Stimulated activated CD8-positive, alpha-beta memory T cell treated with anti-CD3 and anti-CD28 coated beads, Interleukin-4, amount 100 ng/mL, for 48 hours (primary cell): ENCODE measurements around the gene TSPAN10.
"Not testable (repeated sequence)": the region's sequence is repeated elsewhere in the genome, so short reads cannot be mapped to it uniquely, and the experiment has no call there.

Experiments used
- DNase-seq: peaks from one replicate; pipeline ENCODE4 v3.0.0-alpha.2; 2020

Gene TSPAN10

DNA sequence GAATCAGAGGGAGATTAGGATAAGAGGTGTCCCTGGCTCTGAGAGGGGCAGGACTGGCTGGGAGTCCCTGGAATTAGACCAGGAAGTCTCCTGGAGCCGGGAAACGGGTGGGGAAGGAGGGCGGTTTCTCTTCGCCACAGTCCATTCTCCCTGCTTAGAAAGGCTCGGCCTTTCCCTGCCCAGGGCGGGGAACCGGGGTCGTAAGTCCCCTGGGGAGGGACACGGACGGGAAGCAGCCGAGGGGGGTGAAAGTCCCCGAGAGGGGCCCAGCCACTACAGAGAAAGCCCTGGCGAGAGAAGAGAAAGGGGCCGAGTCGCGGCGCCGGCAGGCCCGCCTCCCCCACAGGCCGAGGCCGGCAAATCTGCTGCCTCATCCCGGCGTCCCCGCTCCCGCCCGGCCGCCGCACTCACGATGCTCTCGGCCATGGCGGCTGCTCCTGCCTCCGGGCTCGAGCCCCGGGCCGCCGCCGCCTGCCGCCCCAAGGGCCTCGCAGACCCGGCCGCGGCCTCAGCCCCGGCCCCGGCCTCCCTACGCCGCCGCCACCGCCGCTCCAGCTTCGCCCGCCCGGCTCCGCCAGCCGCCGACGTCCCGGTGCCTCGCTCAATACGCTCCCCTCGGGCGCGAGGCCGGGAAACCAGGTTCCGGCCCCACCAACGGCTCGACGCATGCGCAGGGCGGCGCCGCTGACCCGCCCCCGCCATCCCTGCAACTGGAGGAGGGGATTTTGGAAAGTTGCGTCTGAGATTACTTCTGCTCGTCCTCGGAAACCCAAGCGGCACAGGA, at the start of gene TSPAN10, which contains the start of gene NPLOC4:
TSS of gene TSPAN10 (plus strand) at position 692 of the 784 bp plus-strand sequence. CDS start 5,217 bp downstream, outside the sequence.
TSS of gene NPLOC4 (minus strand) at position 608 of the 784 bp plus-strand sequence. CDS start at position 426, 182 bp downstream.
- DNase-seq, result peak; percentile 92

DNA sequence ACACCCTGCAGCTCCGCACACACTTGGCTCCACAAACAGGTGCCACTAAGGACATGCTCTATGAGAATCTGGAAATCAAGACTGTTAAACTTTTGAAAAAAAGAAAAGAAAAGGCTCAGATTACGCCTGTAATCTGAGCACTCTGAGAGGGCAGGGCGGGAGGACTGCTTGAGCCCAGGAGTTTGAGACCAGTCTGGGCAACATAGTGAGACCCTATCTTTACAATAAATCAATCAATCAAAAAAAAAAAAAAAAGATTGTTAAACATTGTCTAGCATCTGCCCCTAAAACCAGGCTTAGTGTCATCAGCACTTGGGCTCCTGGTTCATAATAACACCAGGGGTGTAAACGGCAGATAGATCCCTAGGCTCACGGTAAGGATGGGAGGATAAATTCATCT, 47.4 kb upstream of the TSPAN10 start:
- DNase-seq, result no peak

GRCh38 chr17:81590121-81590520, 46.9 kb upstream of the TSPAN10 start:
- no peak for DNase-seq

- DNase-seq, result no peak
These were observed 45.0 kb upstream of the TSPAN10 start for GRCh38 chr17:81591971-81592370.

DNA sequence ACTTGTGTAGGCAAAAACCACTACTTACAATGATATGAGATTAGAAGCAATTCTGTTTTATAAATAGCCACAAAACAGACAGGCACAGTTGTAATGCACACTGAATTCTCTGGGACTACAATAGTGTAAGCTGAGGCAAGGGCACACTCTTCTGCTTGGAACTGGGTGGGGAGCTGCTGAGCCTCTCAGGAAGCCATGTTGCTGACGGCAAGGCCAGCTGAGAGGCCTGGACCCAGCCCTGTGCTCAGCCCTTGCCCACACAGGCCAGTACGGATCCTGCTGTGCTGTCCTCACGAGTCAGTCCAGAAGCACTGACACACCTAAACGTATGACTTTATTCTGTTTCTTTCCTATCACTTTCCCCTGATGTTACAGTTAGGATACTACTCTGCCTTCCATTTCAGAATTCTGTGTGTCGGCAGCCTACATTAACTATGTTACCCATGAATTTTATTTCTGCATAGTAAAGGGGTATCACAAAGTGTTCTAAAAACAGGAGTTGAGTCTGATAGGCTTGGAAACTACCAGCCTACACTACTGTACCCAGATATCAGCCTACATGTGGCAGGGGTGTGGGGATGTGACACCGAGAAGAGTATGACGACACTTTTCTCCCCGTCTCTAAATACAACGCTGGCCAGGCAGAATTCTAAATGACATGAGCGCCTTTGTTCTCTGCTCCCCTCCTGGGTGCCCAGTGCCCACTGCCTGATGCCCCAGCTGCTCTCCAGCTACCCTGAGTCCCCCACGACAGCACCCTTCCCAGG, 43.7 kb upstream of the TSPAN10 start:
- DNase-seq, result no peak

DNA sequence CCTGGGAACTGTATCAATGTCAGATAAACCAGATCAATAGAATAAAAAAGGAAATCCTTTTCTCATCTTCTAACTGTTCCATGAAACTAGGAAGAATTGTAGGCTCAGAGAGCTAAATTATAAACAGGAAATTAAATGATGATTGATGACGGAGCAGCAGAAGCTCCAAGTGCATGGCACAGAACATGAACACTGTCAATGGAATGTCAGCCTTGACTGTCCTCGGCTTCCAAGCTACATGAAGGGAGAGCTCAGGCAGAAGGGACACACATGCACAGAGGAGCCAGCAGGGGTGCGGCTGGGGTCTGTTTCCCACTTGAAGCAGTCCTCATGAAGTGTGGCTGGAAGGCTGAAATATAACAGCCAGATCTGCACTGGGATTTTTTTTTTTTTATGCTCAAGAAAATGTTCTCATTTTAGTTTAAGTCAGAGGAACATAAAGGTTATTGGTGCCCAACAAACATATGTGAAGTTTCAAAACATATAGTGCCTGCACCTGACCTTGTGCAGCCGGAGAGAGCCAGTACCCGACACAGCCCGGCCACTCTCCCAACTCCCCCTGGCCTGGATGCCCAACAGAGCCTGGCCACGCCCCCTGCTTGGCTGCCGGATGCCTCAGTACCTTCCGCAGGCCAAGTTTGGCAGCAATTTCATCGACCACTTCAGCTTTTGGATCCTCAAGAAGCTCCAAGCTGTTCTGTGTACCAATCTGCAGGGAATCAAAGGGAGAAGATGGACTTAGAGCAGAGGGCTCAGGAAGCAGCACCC, 37.1 kb upstream of the TSPAN10 start:
- no peak for DNase-seq

DNA sequence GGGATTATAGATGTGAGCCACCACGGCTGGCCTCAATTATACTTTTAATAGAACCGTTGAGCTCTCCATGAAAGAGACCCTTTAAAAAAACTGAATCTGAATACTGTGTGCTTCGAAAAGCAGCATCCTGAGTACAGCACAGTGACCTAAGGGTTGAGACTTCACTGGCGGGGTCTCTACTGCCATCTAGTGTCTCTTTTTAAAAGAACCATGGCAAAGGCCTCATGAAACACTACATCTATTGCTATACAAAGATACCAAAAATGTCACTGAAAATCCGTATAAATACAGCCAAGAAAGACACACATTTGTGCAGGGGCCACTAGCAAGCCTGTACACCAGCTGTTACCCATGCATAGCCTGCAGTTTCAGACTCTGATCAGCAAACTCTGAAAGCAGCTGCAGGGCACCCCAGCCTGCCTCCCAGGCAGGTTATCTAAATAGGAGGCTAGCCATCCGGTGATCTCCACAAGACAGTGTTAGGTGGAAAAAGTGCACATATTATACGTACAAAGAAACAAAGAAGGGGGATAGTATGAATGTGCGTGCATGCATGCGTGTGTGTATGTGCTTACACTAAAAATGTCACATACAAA, 35.4 kb upstream of the TSPAN10 start:
- peak; percentile 36 for DNase-seq

DNA sequence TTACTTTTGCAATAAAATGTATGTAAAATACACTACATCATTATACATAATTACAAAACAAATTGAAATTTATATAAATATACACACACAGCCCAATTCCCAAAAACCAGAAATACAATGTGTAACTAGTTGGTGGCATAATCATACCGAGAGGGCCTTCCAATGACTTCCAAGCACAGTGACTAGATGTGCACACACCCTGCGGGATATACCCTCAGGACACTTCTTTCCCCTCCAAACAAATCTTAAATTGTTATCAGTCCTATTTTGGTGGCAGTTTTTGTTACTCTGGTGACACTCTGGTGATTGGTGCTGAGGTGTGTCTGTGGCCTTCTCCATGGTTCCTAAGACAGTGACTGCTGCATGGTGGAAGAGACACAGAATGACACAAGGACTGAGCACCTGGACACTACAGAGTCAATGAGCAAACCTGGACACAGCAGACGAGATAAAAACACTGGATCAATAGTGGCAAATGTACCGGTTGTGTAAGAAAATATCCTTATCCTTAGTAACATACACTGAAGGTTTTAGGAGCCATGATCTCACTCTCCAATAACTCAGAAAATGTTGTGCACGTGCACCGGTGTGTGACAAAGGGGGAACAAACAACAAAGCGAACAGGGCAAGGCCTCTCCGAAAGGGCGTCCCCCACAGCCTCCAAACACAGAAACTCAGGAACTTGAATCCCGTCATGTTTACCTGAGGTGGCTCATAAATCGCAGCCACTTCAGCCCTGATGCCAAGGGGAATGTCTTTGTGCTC, 33.0 kb upstream of the TSPAN10 start:
- DNase-seq, result no peak

- no peak for DNase-seq
These were observed 29.6 kb upstream of the TSPAN10 start for GRCh38 chr17:81607431-81607830.

- DNase-seq, result peak; percentile 57
These were observed 28.9 kb upstream of the TSPAN10 start for GRCh38 chr17:81608082-81608481.

DNA sequence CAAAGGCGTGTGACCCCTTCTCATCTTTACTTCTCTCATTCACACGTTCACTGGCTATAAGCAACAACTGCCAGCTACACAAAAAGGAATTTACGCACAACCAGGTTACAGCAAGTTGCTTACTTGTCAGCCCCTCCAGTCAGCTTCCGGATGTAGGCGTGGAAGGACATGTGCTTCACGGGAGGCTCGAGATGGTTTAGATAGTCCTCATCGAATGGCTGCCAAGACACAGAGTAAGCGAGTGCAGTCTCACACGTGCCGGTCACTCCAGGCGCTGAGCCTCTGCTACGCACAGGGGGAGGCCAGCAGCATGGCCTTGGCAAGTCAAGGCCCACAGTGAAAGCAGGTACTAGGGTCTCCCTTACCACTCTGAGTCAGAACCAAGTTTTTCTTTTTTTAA, 28.4 kb upstream of the TSPAN10 start:
- DNase-seq, result no peak

DNA sequence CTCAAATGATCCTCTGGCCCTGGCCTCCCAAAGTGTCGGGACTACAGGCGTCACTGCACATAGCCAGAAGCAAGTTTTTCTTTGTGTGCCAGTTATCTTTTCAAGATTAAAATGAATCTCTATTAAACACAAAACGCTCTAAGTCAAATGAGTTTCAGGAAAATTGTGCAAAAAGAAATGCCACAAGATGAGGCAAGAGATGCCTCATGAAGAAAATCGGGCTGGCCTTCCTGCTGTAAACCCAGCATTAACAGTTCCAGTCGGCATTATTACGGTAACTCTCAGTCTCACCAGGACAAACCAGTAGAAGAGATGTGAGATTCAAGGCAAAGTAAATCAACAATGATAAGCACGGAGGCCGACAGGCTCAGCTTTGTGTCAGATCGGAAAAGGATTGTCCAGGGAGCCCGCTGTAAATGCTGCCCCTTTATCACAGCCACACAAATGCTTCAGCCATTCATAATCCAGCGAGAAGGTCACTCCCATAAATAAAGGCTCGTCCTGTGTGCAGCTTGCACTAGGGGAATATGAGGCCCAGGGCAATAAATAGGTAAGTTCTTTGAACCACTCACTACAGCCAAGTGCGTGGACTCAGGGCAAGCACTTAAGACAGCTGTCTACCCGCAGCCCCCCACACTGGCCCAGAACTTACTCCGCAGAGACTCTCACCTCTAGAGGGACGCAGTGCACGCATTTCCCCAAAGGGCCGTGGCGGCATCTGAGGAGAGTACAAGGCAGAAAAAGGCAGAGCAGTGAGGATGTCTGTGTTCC, 27.3 kb upstream of the TSPAN10 start:
- no peak for DNase-seq

DNA sequence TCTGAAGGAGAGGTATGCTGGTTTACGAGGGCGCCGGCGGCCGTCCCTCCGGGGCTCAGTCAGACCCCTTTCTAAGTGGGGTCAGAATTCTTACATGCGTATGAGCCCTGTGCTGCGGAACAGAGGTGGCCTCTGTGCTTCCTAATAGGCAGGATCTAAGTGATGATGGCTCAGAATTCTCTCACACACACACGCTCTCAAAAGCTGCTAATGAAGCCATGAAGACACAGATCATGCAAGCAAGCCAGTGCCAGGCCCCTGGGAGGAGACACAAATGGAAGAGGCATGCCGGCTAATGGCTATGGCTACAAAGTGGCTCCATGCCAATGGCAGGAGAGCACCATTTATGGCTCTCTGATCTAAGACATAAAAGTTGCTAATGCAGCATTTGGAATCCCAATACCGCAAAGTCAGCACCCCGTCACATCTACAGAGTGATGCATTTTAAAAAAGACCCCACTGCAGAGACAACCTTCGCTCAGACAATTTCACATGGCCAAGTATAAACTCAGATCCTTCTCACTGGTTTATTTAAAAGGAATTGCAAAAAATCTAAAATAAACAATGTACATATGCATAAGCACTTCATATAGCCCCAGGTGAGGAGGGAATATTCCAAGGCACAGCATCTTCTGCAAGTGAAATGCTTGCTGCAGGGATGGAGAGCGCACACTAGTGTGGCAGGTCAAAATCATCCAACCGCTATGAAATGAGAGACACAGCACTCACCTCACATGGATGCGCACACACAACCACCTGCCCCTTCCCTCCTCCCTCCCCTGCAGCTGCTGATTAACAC, 24.6 kb upstream of the TSPAN10 start:
- no peak for DNase-seq

- DNase-seq, result no peak
These were observed 21.5 kb upstream of the TSPAN10 start for GRCh38 chr17:81615401-81615930.

GRCh38 chr17:81616877-81617276, 20.1 kb upstream of the TSPAN10 start:
- DNase-seq, result no peak

DNA sequence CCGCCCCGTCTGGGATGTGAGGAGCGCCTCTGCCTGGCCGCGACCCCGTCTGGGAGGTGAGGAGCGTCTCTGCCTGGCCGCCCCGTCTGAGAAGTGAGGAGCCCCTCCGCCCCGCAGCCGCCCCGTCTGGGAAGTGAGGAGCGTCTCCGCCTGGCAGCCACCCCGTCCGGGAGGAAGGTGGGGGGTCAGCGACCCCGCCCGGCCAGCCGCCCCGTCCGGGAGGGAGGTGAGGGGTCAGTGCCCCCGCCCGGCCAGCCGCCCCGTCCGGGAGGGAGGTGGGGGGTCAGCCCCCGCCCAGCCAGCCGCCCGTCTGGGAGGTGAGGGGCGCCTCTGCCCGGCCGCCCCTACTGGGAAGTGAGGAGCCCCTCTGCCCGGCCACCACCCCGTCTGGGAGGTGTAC, 18.7 kb upstream of the TSPAN10 start:
- DNase-seq, result not testable (repeated sequence)

DNA sequence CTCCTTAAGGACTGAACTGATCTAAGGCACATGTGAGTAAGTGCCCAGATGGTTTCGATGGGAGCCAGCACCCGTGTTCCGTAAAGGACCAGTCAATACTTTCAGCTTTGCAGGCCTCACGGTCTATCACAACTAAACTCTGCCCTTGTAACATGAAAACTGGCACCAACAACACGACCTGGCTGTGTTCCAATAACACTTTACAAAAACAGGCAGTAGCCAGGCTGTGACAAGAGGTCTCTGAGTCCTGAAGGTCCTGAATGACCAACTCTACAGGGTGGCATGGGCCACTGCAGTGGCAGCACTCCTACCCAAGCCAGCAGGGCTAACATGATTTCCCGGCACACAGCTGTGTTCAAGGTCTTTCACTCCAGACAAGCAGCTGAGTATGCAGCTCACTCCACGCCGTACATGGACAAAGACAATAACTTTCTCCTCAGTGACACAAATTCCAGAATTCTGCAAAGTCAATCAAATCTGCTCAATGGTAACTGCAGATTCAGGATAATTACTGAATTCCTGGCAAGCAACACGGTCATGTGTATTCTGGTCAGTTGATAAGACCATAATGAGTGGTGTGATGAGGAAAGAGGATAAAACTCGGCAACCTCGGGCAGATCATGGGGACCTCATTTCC, 15.4 kb upstream of the TSPAN10 start:
- no peak for DNase-seq

GRCh38 chr17:81630274-81630673, 6.7 kb upstream of the TSPAN10 start:
- no peak for DNase-seq

DNA sequence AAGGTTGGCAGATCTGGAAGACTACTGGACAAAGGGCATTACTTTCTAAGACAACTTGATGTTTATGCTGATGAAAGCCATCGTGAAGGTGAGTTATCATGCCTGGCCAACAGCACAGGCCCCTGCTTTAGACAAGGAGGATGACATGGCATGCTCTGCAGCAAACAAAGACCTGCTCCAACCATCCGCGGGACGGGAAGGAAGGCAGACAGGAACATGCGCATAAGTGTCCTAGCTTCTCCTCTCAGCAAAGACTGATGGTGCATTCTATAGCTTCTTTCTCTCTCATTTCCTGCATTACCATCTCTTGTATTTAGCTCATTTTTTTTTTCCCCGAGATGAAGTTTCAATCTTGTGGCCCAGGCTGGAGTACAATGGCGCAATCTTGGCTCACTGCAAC, 5.5 kb upstream of the TSPAN10 start:
- DNase-seq, result no peak

- DNase-seq, result no peak
These were observed 1.6 kb upstream of the TSPAN10 start for GRCh38 chr17:81635431-81635830.
